ENCODE measurements around the gene SORD. TPM values are rescaled to one million over a fixed set of nuclear protein-coding genes. Genes with fewer than 3 reads are reported as not detected.
"Not testable (repeated sequence)": the region's sequence is repeated elsewhere in the genome, so short reads cannot be mapped to it uniquely, and the experiment has no call there.

SORD gene
- total RNA-seq, 1 donor: 17.7 TPM

DNA sequence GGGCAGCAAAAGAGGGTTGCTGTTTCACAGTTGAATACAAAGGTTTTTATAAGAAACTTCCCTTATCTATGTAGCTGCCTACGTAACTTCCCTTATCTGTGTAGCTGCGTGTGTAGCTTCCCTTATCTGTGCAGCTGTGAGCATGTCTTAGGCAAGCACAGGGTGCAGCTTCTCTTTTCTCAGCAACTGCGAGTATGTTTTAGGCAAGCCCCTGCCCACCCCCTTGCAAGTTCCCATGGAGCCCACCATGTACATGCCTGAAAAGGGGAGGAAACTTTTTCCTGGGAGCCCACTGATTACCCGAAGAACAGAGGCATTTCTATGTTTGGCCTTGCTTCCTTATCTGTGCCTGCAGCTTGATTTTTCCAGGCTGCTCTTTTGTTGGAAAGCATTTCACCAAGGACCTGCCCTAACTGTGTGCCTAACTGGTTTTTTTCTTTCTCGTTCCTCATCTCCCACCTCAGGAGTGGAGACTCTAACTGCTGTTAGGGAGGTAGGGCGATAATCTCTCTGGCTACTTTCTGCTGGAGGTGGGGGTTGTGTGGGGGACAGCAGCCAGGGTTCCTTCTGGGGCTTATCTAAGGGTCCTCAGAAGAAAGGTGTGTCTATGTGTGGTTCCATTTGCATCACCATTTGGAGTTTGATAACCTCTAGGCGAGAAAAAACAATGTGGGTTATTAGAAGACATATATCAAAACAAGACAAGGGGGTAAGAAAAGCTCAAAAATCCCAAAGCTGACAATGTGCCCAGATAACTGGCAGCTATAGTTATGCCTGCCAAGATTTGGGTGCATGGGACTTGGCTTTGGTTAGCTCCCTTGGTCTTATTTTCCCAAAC, 26.0 kb downstream of the SORD start:
- no peak overlapping the region for H3K4me3 ChIP-seq (ENCODE audit: low read depth, low read length)
- TF ChIP-seq, protein P1, sequence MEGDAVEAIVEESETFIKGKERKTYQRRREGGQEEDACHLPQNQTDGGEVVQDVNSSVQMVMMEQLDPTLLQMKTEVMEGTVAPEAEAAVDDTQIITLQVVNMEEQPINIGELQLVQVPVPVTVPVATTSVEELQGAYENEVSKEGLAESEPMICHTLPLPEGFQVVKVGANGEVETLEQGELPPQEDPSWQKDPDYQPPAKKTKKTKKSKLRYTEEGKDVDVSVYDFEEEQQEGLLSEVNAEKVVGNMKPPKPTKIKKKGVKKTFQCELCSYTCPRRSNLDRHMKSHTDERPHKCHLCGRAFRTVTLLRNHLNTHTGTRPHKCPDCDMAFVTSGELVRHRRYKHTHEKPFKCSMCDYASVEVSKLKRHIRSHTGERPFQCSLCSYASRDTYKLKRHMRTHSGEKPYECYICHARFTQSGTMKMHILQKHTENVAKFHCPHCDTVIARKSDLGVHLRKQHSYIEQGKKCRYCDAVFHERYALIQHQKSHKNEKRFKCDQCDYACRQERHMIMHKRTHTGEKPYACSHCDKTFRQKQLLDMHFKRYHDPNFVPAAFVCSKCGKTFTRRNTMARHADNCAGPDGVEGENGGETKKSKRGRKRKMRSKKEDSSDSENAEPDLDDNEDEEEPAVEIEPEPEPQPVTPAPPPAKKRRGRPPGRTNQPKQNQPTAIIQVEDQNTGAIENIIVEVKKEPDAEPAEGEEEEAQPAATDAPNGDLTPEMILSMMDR (IDR thresholded peaks at IDR 0.05; ENCODE audit: insufficient read depth, low read depth, low read length): no peak
- DNase-seq (ENCODE audit: low read depth): peak; percentile 93

DNA sequence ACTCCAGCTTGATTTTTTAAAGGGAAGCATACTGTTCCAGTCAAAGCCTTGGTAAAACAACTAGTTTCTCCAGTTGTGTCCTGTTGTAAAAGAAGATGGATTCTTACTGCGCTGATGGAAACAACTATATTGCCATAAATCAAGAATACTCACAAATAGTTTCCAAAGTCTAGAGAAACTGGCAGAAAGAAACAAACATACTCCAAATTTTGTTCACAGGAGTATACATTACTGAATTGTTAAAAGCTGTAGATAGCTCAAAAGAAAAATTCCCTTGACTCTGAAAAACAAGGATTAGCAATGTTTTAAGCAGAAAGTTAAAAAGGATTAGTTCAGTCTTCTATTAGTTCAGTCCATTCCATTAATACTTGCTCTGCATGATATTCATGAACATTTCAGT, 27.6 kb downstream of the SORD start:
- no peak overlapping the region for H3K4me3 ChIP-seq (ENCODE audit: low read depth, low read length)
- TF ChIP-seq, protein P1 (IDR thresholded peaks at IDR 0.05; ENCODE audit: insufficient read depth, low read depth, low read length): no peak
- no peak for DNase-seq (ENCODE audit: low read depth)

DNA sequence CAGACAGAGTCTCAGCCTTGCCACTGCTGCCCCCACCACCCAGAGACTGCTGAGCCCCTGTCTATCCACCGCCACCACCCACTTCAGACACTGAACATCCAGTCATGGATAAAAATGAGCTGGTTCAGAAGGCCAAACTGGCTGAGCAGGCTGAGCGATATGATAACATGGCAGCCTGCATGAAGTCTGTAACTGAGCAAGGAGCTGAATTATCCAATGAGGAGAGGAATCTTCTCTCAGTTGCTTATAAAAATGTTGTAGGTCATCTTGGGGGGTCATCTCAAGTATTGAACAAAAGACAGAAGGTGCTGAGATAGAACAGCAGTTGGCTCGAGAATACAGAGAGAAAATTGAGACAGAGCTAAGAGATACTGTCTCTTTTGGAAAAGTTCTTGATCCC, 29.7 kb downstream of the SORD start:
- not testable (repeated sequence) for H3K4me3 ChIP-seq (ENCODE audit: low read depth, low read length); DNase-seq (ENCODE audit: low read depth)

DNA sequence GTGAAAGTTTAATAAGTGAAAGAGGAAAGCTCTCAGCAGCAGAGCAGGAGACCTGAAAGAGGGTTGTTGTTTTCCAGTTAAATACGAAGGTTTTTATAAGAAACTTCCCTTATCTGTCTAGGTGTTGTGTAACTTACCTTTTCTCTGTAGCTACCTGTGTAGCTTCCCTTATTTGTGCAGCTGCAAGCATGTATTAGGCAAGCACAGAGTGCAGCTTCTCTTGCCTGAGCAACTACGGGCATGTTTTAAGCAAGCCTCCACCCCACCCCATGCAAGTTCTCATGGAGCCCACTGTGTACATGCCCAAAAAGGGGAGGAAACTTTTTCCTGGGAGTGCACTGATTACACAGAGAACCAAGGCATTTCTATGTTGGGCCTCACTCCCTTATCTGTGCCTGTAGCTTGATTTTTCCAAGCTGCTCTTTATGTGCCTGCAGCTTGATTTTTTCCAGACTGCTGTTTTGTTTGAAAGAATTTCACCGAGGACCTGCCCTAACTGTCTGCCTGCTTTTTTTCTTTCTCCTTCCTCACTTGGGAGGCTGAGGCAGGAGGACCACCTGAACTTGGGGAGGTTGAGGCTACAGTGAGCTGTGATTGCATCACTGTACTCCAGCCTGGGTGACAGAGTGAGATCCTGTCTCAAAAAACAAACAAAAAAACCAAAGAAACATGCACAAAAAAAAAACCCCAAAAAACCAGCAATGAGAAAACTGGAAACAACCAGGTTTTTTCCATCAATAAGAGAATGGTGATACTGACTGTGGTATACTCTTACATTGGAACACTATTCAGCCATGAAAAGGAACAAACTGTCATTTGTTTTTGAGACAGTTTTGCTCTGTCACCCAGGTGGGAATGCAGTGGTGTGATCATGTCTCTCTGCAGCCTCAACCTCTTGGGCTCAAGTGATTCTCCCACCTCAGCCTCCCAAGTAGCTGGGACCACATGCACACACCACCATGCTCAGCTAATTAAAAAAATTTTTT, 36.0 kb downstream of the SORD start:
- H3K4me3 ChIP-seq (ENCODE audit: low read depth, low read length); DNase-seq (ENCODE audit: low read depth): not testable (repeated sequence)

DNA sequence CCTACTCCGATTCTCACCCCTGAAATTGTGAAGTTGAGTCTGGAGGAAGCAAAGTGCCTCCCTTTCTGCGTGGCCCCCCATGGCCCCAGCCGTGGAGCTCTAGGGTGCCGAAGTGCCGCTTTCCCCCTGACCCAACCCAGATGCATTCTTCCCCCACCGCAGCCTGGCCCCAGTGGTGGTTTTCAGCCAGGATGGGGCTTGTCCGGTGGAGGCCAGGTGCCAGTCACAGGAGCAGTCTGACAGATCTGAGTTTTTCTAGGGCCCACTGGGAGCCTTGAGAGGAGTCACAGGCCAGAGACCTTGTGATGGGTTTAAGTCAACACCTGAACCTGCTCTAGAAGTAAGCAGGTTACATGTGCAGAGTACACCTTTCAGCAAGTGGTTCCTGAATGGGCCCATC, 39.3 kb downstream of the SORD start:
- H3K4me3 ChIP-seq (ENCODE audit: low read depth, low read length); DNase-seq (ENCODE audit: low read depth): not testable (repeated sequence)

DNA sequence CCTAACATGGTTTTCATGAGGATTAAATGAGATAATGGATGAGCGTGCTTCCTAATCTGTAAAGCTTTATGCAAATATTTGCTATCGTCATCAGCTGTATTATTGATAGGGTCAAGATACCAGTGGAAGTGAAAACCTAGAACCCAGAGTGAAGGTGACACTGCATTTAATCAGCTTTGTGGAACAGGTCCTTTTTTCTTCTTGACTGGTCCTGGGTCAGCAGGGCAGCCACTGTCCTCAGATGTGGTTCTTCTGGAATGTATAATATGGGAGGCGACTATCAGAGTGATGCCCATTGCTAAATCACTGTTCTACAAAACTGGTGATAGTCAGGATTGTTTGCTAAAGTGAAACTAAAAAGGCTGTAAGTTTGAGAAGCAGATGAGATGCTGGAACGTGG, 41.4 kb downstream of the SORD start:
- peak; percentile 51 for DNase-seq (ENCODE audit: low read depth)
- no peak overlapping the region for H3K4me3 ChIP-seq (ENCODE audit: low read depth, low read length)
- TF ChIP-seq, protein P1 (IDR thresholded peaks at IDR 0.05; ENCODE audit: insufficient read depth, low read depth, low read length): no peak

DNA sequence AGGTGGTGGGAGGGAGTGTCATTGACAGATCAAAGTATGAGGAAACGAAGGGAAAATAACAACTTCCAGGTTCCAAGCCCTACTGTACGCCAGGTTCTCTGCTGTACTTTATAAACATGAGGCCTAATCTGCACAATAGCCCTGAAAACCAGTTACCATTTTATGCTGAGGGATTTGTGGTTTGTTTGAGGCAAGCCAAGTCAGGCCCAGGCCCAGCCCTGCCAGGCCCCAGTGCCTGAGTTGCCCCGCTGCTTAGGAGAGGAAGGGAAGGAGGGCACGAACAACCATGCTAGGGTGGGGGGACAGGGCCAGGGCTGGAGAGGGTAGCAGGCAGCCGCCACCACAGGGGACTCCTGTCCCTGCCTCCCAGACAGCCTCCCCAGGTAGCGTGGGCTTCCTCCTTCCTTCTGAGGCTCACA, 47.0 kb downstream of the SORD start:
- H3K4me3 ChIP-seq (ENCODE audit: low read depth, low read length); DNase-seq (ENCODE audit: low read depth): not testable (repeated sequence)

DNA sequence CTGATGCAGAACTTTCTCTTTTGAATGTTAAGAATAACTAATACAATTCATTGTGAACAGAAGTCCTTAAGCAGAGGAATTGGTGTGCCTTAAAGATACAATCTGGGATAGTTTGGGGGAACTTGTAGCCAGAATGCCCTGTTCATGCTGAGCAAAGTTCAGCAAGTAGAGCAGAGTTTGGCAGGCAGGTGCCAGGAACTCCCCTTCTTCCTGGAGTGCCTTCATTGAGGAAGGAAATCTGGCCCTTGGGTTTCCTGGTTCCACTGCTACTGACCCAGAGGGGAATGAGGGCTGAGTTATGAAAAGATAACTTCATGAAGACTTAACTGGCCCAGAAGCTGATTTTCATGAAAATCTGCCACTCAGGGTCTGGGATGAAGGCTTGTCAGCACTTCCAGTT, 50.6 kb downstream of the SORD start:
- not testable (repeated sequence) for H3K4me3 ChIP-seq (ENCODE audit: low read depth, low read length)

DNA sequence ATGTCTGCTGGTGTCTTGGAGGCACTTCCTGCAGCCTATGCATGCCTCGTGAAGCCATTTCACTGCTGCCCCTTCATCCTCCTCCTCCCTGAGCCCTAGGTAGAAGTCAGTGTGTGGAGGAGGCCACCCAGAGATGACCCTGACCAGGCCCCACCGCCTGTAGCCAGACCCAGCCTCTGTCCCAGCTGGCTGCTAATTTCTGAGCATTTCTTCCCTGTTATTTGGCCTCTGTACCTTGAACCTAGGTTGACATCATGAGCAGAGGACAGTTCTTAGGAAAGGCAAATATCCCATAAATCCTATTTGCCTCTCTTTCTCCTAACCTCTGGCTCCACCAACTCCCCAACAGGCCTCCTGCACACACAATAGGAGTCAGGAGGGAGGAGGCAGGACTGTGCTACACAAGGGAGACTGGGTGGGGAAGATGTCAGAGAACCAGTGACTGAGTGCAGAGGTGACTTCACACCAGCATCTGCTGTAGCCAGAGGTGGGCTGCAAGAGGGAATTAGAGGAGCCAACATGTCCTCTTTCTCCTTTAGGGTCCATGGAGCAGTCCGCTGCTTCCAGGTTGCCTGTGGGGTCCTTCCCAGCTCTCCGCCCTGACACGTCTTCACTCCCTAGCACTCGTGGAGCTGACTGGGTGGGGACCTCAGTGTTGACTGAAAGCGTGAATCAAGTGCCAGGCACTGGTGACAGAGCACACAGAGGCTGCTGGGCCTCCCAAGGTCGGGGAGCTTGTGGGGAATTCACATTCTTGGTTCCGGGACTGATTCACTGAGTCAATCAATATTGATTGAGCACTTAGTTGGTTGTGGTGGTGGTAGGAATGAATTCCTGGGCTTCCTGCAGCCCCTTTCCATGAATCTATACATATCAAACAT, 52.7 kb downstream of the SORD start:
- H3K4me3 ChIP-seq (ENCODE audit: low read depth, low read length); DNase-seq (ENCODE audit: low read depth): not testable (repeated sequence)

More for the DNA sequence above, 50.6 kb downstream of the SORD start:
- DNase-seq (ENCODE audit: low read depth): not testable (repeated sequence)

DNA sequence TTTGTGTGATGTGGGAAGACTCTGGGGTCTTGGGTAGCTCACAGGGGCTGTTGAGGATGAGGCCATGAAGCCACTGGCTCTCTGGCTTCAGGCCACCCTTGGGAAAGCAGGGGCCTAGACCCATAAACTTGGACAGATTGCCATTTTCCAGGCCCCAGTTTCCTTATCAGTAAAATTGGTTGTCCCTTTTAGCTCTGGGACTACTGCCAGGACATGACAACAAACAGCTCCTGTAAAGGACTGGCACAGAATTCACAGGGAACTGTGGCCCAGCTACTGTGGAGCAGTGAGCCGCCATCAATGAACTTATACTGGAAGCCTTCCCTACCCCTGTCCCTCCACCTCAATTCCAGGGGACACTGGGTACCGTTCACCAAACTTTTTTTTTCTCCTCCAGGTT, 54.4 kb downstream of the SORD start:
- H3K4me3 ChIP-seq (ENCODE audit: low read depth, low read length); DNase-seq (ENCODE audit: low read depth): not testable (repeated sequence)

DNA sequence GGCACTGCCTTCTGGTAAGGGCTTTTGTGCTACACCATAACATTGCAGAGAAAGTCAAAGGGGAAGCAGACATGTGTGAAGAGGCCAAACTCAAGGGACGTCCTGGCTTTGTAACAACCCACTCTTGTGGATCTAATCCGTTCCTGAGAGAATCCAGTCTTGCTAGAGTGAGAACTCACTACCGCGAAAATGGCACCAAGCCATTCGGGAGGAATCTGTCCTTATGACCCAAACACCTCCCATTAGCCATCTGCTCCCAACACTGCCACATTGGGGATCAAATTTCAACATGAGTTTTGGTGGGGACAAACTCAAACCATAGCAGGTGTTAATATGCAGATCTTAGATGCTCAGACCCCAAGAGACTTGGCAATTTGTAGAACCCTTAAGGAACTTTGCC, 56.2 kb downstream of the SORD start:
- not testable (repeated sequence) for H3K4me3 ChIP-seq (ENCODE audit: low read depth, low read length); DNase-seq (ENCODE audit: low read depth)

DNA sequence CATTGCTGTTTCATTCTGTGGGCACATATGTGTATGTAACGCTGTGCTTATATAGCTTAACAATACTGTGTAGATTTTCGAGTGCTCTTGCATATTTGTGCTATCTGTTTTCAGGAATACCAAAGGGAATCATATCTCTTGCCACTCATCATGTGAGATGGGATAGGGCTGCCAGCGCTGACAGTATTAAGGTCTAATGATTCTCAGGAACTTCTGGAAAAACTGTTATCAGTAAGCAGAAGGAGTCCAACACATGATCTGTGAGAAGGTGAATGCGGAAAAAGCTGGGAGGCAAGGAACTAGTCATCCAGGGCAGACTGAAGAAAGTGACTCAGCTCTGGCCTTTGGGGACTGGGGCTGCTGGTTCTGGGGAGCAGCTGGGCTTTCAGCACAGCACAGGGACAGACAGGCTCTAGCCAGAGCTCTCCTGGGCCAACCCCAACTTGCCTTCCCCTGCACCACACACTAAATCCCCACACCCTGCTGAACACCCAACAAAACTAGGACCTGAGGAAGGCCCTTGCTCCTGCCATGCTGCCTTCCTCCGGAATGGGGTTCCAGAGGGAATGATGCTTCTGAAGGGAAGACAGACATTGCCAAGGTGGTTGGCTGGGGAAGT, 56.7 kb downstream of the SORD start:
- DNase-seq (ENCODE audit: low read depth); H3K4me3 ChIP-seq (ENCODE audit: low read depth, low read length): not testable (repeated sequence)

DNA sequence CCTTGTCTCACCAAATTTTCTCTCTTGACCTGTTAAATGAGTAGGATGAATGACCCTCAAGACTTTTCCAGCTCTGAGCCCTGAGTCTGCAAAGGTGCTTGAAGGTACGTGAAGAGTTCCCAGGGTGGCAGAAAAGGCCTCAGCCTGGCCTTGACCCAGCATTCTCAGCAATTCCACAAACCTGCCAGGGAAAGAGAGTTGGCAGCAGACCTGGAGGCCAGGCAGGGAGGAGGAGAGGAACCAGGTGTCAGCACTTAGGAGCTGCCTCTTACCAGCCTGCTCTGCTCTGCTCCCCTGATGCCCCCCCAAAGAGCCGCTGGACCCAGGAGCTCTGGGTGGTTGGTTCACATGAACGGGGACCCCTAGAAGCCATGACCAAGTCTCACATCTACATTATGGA, 57.6 kb downstream of the SORD start:
- DNase-seq (ENCODE audit: low read depth); H3K4me3 ChIP-seq (ENCODE audit: low read depth, low read length): not testable (repeated sequence)

DNA sequence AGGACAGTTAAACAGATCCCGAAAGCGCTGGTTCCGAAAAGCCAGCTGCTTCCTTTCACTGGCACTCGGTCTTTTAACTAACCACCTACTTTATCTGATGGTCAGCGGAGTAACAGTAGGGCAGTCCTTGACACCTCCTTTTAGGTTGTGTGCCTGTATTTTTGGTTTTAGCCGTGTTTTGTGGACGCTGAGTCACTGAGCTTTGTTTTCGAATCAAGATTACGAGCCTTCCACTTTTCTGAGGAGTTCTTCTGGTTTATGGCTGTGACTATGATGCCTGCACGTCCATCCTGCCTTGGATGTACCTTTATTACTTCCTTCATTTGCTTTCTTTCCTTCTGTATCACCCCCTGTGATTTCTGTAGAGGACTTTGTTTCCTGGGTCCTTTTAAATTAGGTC, 59.4 kb downstream of the SORD start:
- not testable (repeated sequence) for H3K4me3 ChIP-seq (ENCODE audit: low read depth, low read length)

More for the DNA sequence above, 59.4 kb downstream of the SORD start:
- DNase-seq (ENCODE audit: low read depth): peak; percentile 28
